Sigmoid colon (tissue), 4 donors: ENCODE measurements around the gene SERF1A.
"Not testable (repeated sequence)": the region's sequence is repeated elsewhere in the genome, so short reads cannot be mapped to it uniquely, and the experiment has no call there.

Experiments
- EP300 ChIP-seq, 4 donors: sonication (generic); formaldehyde crosslinking; IDR thresholded peaks; one replicate each; pipeline ENCODE4 v1.6.1; 2017; ENCODE audit warnings: antibody characterized with exemption in 4 of 4
- POLR2A ChIP-seq, 2 donors: fragments of 450-650 bp; IDR thresholded peaks; one replicate each; pipeline ENCODE4 v1.6.1; 2016; ENCODE audit warnings: antibody characterized with exemption in 2 of 2, mild to moderate bottlenecking in 2 of 2, moderate library complexity in 2 of 2

- TF ChIP-seq EP300, POLR2A (IDR thresholded peaks at IDR 0.05): not testable (repeated sequence)
Measured at GRCh38 chr5:70916829-70917228, 16.4 kb downstream of the SERF1A start.
